Astrocyte (in vitro differentiated cells and primary cell): ENCODE measurements around the gene TTC31. TPM values are rescaled to one million over a fixed set of nuclear protein-coding genes. Genes with fewer than 3 reads are reported as not detected.

Source experiments
- DNase-seq: peaks from one replicate; pipeline ENCODE4 v3.0.0-alpha.2; 2010; ENCODE audit warnings: low read depth
- FAIRE-seq: peaks from 2 replicates; lab custom pipeline; 2011; peaks lifted over from hg19 to GRCh38; lab: Jason Lieb, UNC
- H2AFZ ChIP-seq: 2 replicates; pipeline ENCODE4 v1.6.0; 2012; ENCODE audit warnings: low read depth, low read length, inconsistent platforms
- H3K27ac ChIP-seq: 2 replicates; pipeline ENCODE4 v1.5.1; 2011; ENCODE audit warnings: low read depth, low read length, inconsistent platforms
- H3K27me3 ChIP-seq: 2 replicates; pipeline ENCODE4 v1.6.0; 2011; ENCODE audit warnings: low read length, inconsistent platforms; ENCODE audit not compliant: insufficient read depth
- H3K36me3 ChIP-seq: 2 replicates; pipeline ENCODE4 v1.5.1; 2011; ENCODE audit warnings: low read length, inconsistent platforms; ENCODE audit not compliant: insufficient read depth
- H3K4me1 ChIP-seq: 2 replicates; pipeline ENCODE4 v1.5.1; 2011; ENCODE audit warnings: low read length, inconsistent platforms; ENCODE audit not compliant: insufficient read depth
- H3K4me2 ChIP-seq: 2 replicates; pipeline ENCODE4 v1.6.0; 2012; ENCODE audit warnings: low read length, inconsistent platforms
- H3K4me3 ChIP-seq: 2 replicates; pipeline ENCODE4 v1.5.1; 2011; ENCODE audit warnings: low read depth, mild to moderate bottlenecking, low read length, inconsistent platforms; ENCODE audit not compliant: insufficient read depth
- H3K79me2 ChIP-seq: 2 replicates; pipeline ENCODE4 v1.6.0; 2012; ENCODE audit warnings: mild to moderate bottlenecking, low read length, inconsistent platforms; ENCODE audit not compliant: insufficient read depth
- H3K9ac ChIP-seq: 2 replicates; pipeline ENCODE4 v1.6.0; 2012; ENCODE audit warnings: mild to moderate bottlenecking, low read length, inconsistent platforms
- H3K9me3 ChIP-seq: 2 replicates; pipeline ENCODE4 v1.5.1; 2012; ENCODE audit warnings: low read depth, mild to moderate bottlenecking, low read length, inconsistent platforms; ENCODE audit not compliant: insufficient read depth
- H4K20me1 ChIP-seq: 2 replicates; pipeline ENCODE4 v1.6.0; 2012; ENCODE audit warnings: low read length, inconsistent platforms; ENCODE audit not compliant: insufficient read depth
- H3K27ac Mint-ChIP-seq: one replicate; pipeline ENCODE4 v1.8.0; 2021; ENCODE audit warnings: mild to moderate bottlenecking, mixed read lengths; ENCODE audit not compliant: unreplicated experiment
- H3K27me3 Mint-ChIP-seq: one replicate; pipeline ENCODE4 v1.8.0; 2021; ENCODE audit warnings: low read depth, mixed read lengths; ENCODE audit not compliant: unreplicated experiment
- H3K36me3 Mint-ChIP-seq: one replicate; pipeline ENCODE4 v1.8.0; 2021; ENCODE audit warnings: low read depth, mixed read lengths; ENCODE audit not compliant: unreplicated experiment
- H3K4me1 Mint-ChIP-seq: one replicate; pipeline ENCODE4 v1.8.0; 2021; ENCODE audit warnings: low read depth, mixed read lengths; ENCODE audit not compliant: unreplicated experiment
- H3K4me3 Mint-ChIP-seq: one replicate; pipeline ENCODE4 v1.8.0; 2021; ENCODE audit warnings: mild to moderate bottlenecking, moderate library complexity, mixed read lengths; ENCODE audit not compliant: unreplicated experiment
- H3K9me3 Mint-ChIP-seq: one replicate; pipeline ENCODE4 v1.8.0; 2021; ENCODE audit warnings: mild to moderate bottlenecking, mixed read lengths; ENCODE audit not compliant: unreplicated experiment
- CTCF ChIP-seq: IDR thresholded peaks from 2 replicates; pipeline ENCODE4 v1.5.1; 2011; ENCODE audit warnings: low read depth, mild to moderate bottlenecking, inconsistent platforms, low read length, moderate library complexity; ENCODE audit not compliant: insufficient read depth
- EZH2 ChIP-seq: IDR thresholded peaks from 2 replicates; pipeline ENCODE4 v1.6.1; 2012; ENCODE audit warnings: mild to moderate bottlenecking, low read length, inconsistent platforms; ENCODE audit not compliant: insufficient read depth
- total RNA-seq: library from RNA; stranded (reverse); gene quantifications from 2 replicates; pipeline ENCODE4 v1.2.1, GENCODE V29; 2021

TTC31 gene
- total RNA-seq, 1 donor from 2014 or later: 12.0 TPM

DNA sequence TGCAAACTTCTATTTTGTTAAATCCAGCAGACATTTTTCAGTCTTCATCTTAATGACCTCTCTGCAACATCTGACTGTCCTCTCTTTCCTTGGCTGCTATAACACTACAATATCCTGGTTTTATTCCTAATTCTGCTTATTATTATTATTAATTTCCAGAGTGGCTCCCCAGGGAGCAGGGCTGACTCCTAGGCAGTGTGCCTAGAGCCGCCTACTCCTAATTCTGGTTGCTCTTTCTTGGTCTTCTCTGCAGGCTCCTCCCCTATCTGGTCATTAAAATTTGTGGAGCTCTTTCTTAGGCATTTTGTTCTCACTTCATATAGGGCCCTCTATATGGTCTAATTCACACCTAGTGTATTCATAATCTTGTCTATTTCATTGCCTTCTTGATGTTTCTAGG lies 60.1 kb downstream of the TTC31 start:
- H3K27me3 Mint-ChIP-seq: peaks cover 3% of the 10 kb centered on the region
- Histone ChIP-seq H3K9ac (no peak overlapping the region), H3K27ac (no peak overlapping the region), H3K79me2 (no peaks in the 10 kb centered on the region), H4K20me1 (no peaks in the 10 kb centered on the region), H3K4me1 (no peaks in the 10 kb centered on the region), H2AFZ (no peak overlapping the region), H3K4me2 (no peak overlapping the region), H3K36me3 (no peaks in the 10 kb centered on the region), H3K9me3 (no peaks in the 10 kb centered on the region), H3K27me3 (no peaks in the 10 kb centered on the region), H3K4me3 (no peak overlapping the region)
- peaks cover 2% of the 10 kb centered on the region for H3K36me3 Mint-ChIP-seq
- FAIRE-seq (no peak), DNase-seq (no peak)
- TF ChIP-seq CTCF (no peak), EZH2 (no peak)
- H3K4me1 Mint-ChIP-seq: no peaks in the 10 kb centered on the region
- H3K4me3 Mint-ChIP-seq: no peak overlapping the region
- no peak overlapping the region for H3K27ac Mint-ChIP-seq
- no peaks in the 10 kb centered on the region for H3K9me3 Mint-ChIP-seq

Other genes with a start within 250 kb of the TTC31 start
- 0.36 and 0.41 TPM in 2 replicates for gene SLC4A5, start 139.7 kb upstream of the TTC31 start, total RNA-seq
- 206 and 215 TPM in 2 replicates for gene DCTN1, start 102.8 kb upstream of the TTC31 start, total RNA-seq
- 2.1 and 2.5 TPM in 2 replicates for gene C2orf81, start 61.5 kb upstream of the TTC31 start, total RNA-seq
- gene WDR54, start 61.4 kb upstream of the TTC31 start, total RNA-seq: 14.8 and 17.5 TPM in 2 replicates
- 41.6 and 44.4 TPM in 2 replicates for gene RTKN, start 41.1 kb upstream of the TTC31 start, total RNA-seq
- gene INO80B, start 28.0 kb upstream of the TTC31 start, total RNA-seq: 19.2 and 23.2 TPM in 2 replicates
- 56.4 and 58.3 TPM in 2 replicates for gene WBP1, start 24.6 kb upstream of the TTC31 start, total RNA-seq
- gene MOGS, start 17.7 kb upstream of the TTC31 start, total RNA-seq: 84.4 and 101 TPM in 2 replicates
- 48.0 and 50.6 TPM in 2 replicates for gene MRPL53, start 10.4 kb upstream of the TTC31 start, total RNA-seq
- 10.6 and 11.2 TPM in 2 replicates for gene CCDC142, start 83 bp upstream of the TTC31 start, total RNA-seq
- 0.89 and 1.0 TPM in 2 replicates for gene LBX2, start 16.5 kb downstream of the TTC31 start, total RNA-seq
- 17.8 and 17.9 TPM in 2 replicates for gene PCGF1, start 24.6 kb downstream of the TTC31 start, total RNA-seq
- not detected in 2 replicates for gene TLX2, start 31.4 kb downstream of the TTC31 start, total RNA-seq
- 0.73 and 0.84 TPM in 2 replicates for gene DQX1, start 43.1 kb downstream of the TTC31 start, total RNA-seq
- 82.5 and 82.8 TPM in 2 replicates for gene AUP1, start 46.6 kb downstream of the TTC31 start, total RNA-seq
- 24.4 and 25.3 TPM in 2 replicates for gene HTRA2, start 46.9 kb downstream of the TTC31 start, total RNA-seq
- gene LOXL3, start 70.9 kb downstream of the TTC31 start, total RNA-seq: 17.6 and 33.8 TPM in 2 replicates
- gene DOK1, start 71.6 kb downstream of the TTC31 start, total RNA-seq: 19.1 and 19.3 TPM in 2 replicates
- gene M1AP, start 165.2 kb downstream of the TTC31 start, total RNA-seq: 0.20 TPM in 1 of 2 replicates, not detected in the other
- 12.5 and 13.9 TPM in 2 replicates for gene SEMA4F, start 171.2 kb downstream of the TTC31 start, total RNA-seq